ENCODE measurements around the gene NEU4. TPM values are rescaled to one million over a fixed set of nuclear protein-coding genes. Genes with fewer than 3 reads are reported as not detected.

The NEU4 gene
- total and polyA plus RNA-seq, 9 of the 15 experiments (the other 6 are each of a cell fraction or from before 2014, with no cell fraction given), result 0.01 to 0.40 TPM; not detected in 7

- H3K36me3 ChIP-seq (ENCODE audit: control insufficient read depth, insufficient read depth, low read length), result no peaks in the 10 kb centered on the region
- no peak overlapping the region for H3K4me3 ChIP-seq
- H3K79me2 ChIP-seq (ENCODE audit: control insufficient read depth, insufficient read depth, low read length), result no peaks in the 10 kb centered on the region
- H3K27ac ChIP-seq (ENCODE audit: extremely low read depth, low read depth, low read length), result no peak overlapping the region
- no peaks in the 10 kb centered on the region for H3K9me3 ChIP-seq (replicated peaks; ENCODE audit: control insufficient read depth, insufficient read depth, low read depth, low read length)
- POLR2A ChIA-PET, result interaction anchor here (0.7 kb wide), 1 partner anchor 9 kb away, joined by 3 read pairs; no protein-coding TSS in a partner anchor
- WGBS (ENCODE audit: insufficient coverage, low coverage, missing lambda C conversion rate), result 90% methylated on average over 5 of the region's 11 CpGs
- BruUV-seq (replicated peaks), result no TSS peak
- intact Hi-C loops (cut with micrococcal nuclease) (no loop called here), in situ Hi-C loops (cut with MboI) (no loop called here)
- no peaks in the 10 kb centered on the region for H3K9me1 ChIP-seq (ENCODE audit: control insufficient read depth, insufficient read depth, low read length)
- no peaks in the 10 kb centered on the region for H3K27me3 ChIP-seq (ENCODE audit: control insufficient read depth in 2 of 2, insufficient read depth in 2 of 2, low read length in 2 of 2)
- no peak; the same call in 2 of the 3 replicates for ATAC-seq
- no peak overlapping the region for H3K4me2 ChIP-seq (ENCODE audit: insufficient read depth, low read length)
- peak in 1 of 4 experiments; percentile 2 for DNase-seq (ENCODE audit: extremely low read depth in 1 of 4, low spot score in 3 of 4)
- no peak for FAIRE-seq
- H3K9ac ChIP-seq (ENCODE audit: insufficient read depth in 1 of 2, low read depth in 2 of 2, low read length in 2 of 2), result no peak overlapping the region
- TF ChIP-seq WHSC1 (IDR thresholded peaks at IDR 0.05; ENCODE audit: low read length), result no peak
- no peak for TF ChIP-seq USF2 (CRISPR knock-in tag; IDR thresholded peaks at IDR 0.05)
- TF ChIP-seq ZBTB11 (CRISPR knock-in tag; IDR thresholded peaks at IDR 0.05), result no peak
- TF ChIP-seq RAD51 (IDR thresholded peaks at IDR 0.05; ENCODE audit: borderline replicate concordance, low read depth), result no peak
- TF ChIP-seq POLR2A (conservative IDR thresholded peaks at IDR 0.05), result no peak
- no peak overlapping the region for H2AFZ ChIP-seq (ENCODE audit: low read depth, low read length)
- H3K4me1 ChIP-seq (replicated peaks in 1 of 2; ENCODE audit: control insufficient read depth in 2 of 2, insufficient read depth in 2 of 2, low read length in 2 of 2), result peaks cover 0 to 40% of the 10 kb centered on the region in 2 experiments; a peak in 2 of 5 replicates
- no peaks in the 10 kb centered on the region for H4K20me1 ChIP-seq (replicated peaks; ENCODE audit: control insufficient read depth, insufficient read depth, low read length)
- CTCF ChIA-PET (ENCODE audit: low intra/inter-chr PET ratio), result no interaction called here
Observed at GRCh38 chr2:241768850-241769249, 40.1 kb upstream of the NEU4 start.

Measured in K562 (cell line).